ENCODE data around the gene HYAL2. TPM values are rescaled to one million over a fixed set of nuclear protein-coding genes. Genes with fewer than 3 reads are reported as not detected.
A peak's percentile ranks its signal among the peaks of the same experiment; 100 is the strongest.

The HYAL2 gene
- total RNA-seq, 3 donors from 2014 or later: 66.0 to 215 (median 96.0) TPM

DNA sequence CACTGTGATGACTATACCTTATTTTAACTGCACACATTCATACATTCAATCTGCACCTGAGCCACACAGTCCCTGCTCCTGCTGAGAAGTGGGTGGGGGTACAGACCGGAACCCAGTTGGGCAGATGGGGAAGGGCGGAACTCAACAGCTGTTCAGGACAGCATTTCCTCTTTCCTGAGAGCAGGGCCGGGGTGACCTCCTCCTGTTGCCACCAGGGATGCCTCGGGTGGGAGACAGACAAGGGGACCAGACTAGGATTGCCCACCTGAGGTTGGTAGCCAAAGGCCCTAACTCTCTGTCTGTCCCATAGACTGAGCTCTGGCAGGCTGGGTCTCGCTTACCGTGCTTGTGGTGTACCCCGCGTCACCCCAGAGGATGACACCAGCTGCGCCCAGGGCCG, 3.9 kb downstream of the HYAL2 start:
- Histone ChIP-seq H3K27me3 (no peaks in the 10 kb centered on the region), H3K4me1 (peaks cover 18 to 45% of the 10 kb centered on the region in 2 donors), H3K9me3 (no peaks in the 10 kb centered on the region), H3K27ac (peak overlapping the region; percentile 94), H3K36me3 (no peaks in the 10 kb centered on the region), H3K4me3 (peak overlapping the region; percentile 54 to 85 (median 79))
- no peak for DNase-seq (ENCODE audit: low spot score in 2 of 2)
- intact Hi-C loops (cut with DNase I; ENCODE audit: low total_unique reads): no loop called here
- TF ChIP-seq, protein P1, sequence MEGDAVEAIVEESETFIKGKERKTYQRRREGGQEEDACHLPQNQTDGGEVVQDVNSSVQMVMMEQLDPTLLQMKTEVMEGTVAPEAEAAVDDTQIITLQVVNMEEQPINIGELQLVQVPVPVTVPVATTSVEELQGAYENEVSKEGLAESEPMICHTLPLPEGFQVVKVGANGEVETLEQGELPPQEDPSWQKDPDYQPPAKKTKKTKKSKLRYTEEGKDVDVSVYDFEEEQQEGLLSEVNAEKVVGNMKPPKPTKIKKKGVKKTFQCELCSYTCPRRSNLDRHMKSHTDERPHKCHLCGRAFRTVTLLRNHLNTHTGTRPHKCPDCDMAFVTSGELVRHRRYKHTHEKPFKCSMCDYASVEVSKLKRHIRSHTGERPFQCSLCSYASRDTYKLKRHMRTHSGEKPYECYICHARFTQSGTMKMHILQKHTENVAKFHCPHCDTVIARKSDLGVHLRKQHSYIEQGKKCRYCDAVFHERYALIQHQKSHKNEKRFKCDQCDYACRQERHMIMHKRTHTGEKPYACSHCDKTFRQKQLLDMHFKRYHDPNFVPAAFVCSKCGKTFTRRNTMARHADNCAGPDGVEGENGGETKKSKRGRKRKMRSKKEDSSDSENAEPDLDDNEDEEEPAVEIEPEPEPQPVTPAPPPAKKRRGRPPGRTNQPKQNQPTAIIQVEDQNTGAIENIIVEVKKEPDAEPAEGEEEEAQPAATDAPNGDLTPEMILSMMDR (IDR thresholded peaks at IDR 0.05): no peak
- TF ChIP-seq POLR2A (IDR thresholded peaks at IDR 0.05): no peak
- TF ChIP-seq POLR2AphosphoS5 (IDR thresholded peaks at IDR 0.05): no peak

DNA sequence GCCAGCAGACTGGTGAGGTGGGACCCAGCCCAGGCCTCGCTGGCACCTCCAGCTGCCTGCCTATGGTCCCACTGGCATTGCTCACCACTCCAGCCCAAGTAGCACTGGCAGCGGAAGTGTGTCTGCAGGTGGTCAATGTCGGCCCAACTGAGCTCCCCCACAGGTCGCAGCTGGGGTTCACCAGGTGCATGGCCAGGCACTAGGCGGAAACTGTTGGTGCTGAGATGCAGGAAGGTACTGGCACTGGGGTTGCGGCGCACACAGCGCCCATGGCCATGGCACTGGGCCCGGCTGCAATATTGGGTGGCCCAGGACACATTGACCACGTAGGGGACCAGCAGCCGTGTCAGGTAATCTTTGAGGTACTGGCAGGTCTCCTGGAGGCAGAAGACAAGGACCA, 4.4 kb downstream of the HYAL2 start:
- peak overlapping the region in 2 of 3 donors; percentile 54 to 85 for H3K4me3 ChIP-seq
- no peaks in the 10 kb centered on the region for H3K36me3 ChIP-seq
- intact Hi-C loops (cut with DNase I; ENCODE audit: low total_unique reads): no loop called here
- DNase-seq (ENCODE audit: low spot score in 2 of 2): no peak
- peaks cover 18 to 45% of the 10 kb centered on the region in 2 donors for H3K4me1 ChIP-seq
- no peaks in the 10 kb centered on the region for H3K27me3 ChIP-seq
- no peaks in the 10 kb centered on the region for H3K9me3 ChIP-seq
- H3K27ac ChIP-seq: peak overlapping the region; percentile 94
- TF ChIP-seq, protein P1 (IDR thresholded peaks at IDR 0.05): no peak
- TF ChIP-seq POLR2A (IDR thresholded peaks at IDR 0.05) (no peak), POLR2AphosphoS5 (IDR thresholded peaks at IDR 0.05) (no peak)

GRCh38 chr3:50317300-50317699, 5.2 kb downstream of the HYAL2 start:
- intact Hi-C loops (cut with DNase I; ENCODE audit: low total_unique reads): no loop called here
- peak overlapping the region; percentile 94 for H3K27ac ChIP-seq
- H3K4me1 ChIP-seq: peaks cover 18 to 39% of the 10 kb centered on the region in 2 donors
- H3K27me3 ChIP-seq: no peaks in the 10 kb centered on the region
- no peaks in the 10 kb centered on the region for H3K36me3 ChIP-seq
- peak overlapping the region in 1 of 3 donors; percentile 85 for H3K4me3 ChIP-seq
- TF ChIP-seq POLR2A (IDR thresholded peaks at IDR 0.05) (no peak), POLR2AphosphoS5 (IDR thresholded peaks at IDR 0.05) (no peak)
- TF ChIP-seq, protein P1 (IDR thresholded peaks at IDR 0.05): no peak
- DNase-seq (ENCODE audit: low spot score in 2 of 2): no peak
- no peaks in the 10 kb centered on the region for H3K9me3 ChIP-seq

- intact Hi-C loops (cut with DNase I; ENCODE audit: low total_unique reads): no loop called here
- peaks cover 18 to 33% of the 10 kb centered on the region in 2 donors for H3K4me1 ChIP-seq
- peak overlapping the region; percentile 94 for H3K27ac ChIP-seq
- H3K36me3 ChIP-seq: no peaks in the 10 kb centered on the region
- DNase-seq (ENCODE audit: low spot score in 2 of 2): peak; percentile 88 to 90
- H3K9me3 ChIP-seq: no peaks in the 10 kb centered on the region
- no peaks in the 10 kb centered on the region for H3K27me3 ChIP-seq
- TF ChIP-seq, protein P1 (IDR thresholded peaks at IDR 0.05): no peak
- peak in 1 of 3 donors; percentile 44 for TF ChIP-seq POLR2AphosphoS5 (IDR thresholded peaks at IDR 0.05)
- peak overlapping the region in 1 of 3 donors; percentile 85 for H3K4me3 ChIP-seq
These were observed 5.8 kb downstream of the HYAL2 start for GRCh38 chr3:50316657-50317242.

DNA sequence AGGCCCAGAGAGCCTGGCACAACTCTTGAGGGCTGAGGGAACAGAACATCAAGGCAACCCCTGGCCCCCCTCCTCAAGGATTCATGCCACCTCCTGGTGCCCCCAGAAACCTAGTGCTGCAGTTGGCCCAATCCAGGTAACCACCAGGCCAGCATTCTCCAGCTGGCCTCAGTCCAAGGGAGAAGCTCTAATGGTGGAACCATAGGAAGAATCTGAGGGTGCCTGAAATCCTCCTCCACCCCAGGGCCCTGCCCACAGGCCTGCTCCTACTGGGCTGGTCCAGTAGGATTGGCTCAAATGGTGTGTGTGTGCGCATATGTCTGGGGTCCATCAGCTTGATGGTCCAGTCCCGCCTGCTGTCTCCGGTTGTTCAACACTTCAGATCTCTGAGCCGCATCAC, 7.7 kb downstream of the HYAL2 start:
- H3K9me3 ChIP-seq: no peaks in the 10 kb centered on the region
- H3K4me3 ChIP-seq: no peak overlapping the region
- no peak for DNase-seq (ENCODE audit: low spot score in 2 of 2)
- peak overlapping the region; percentile 48 to 94 for H3K27ac ChIP-seq
- intact Hi-C loops (cut with DNase I; ENCODE audit: low total_unique reads): no loop called here
- H3K27me3 ChIP-seq: no peaks in the 10 kb centered on the region
- TF ChIP-seq, protein P1 (IDR thresholded peaks at IDR 0.05): no peak
- TF ChIP-seq POLR2AphosphoS5 (IDR thresholded peaks at IDR 0.05) (no peak), POLR2A (IDR thresholded peaks at IDR 0.05) (no peak)
- peaks cover 14 to 26% of the 10 kb centered on the region in 2 donors for H3K4me1 ChIP-seq
- H3K36me3 ChIP-seq: no peaks in the 10 kb centered on the region
